H1 (cell line): ENCODE data around the gene THADA. TPM values are rescaled to one million over a fixed set of nuclear protein-coding genes. Genes with fewer than 3 reads are reported as not detected.

Experiments
- CHD7 ChIP-seq: fragments of 300-600 bp; sonication (generic); IDR thresholded peaks from 2 replicates; pipeline ENCODE4 v1.7.1; 2012; ENCODE audit warnings: low read length, moderate library complexity, mild to moderate bottlenecking, inconsistent platforms; ENCODE audit not compliant: insufficient replicate concordance
- HDAC6 ChIP-seq: IDR thresholded peaks from one replicate; pipeline ENCODE4 v1.7.1; 2012; ENCODE audit warnings: low read depth, mild to moderate bottlenecking, inconsistent platforms, low read length, moderate library complexity
- NANOG ChIP-seq: IDR thresholded peaks from 2 replicates; pipeline ENCODE4 v1.6.1; 2011; ENCODE audit warnings: low read length, low read depth, mild to moderate bottlenecking, inconsistent platforms; ENCODE audit not compliant: insufficient read depth, poor library complexity, severe bottlenecking
- RNF2 ChIP-seq: fragments of 200-900, 300-1000 bp; sonication (generic); IDR thresholded peaks from 2 replicates; pipeline ENCODE4 v1.7.1; 2016; ENCODE audit warnings: borderline replicate concordance, low read depth, mild to moderate bottlenecking, antibody characterized with exemption, low read length; ENCODE audit not compliant: poor library complexity, severe bottlenecking; ENCODE audit errors: missing control alignments
- SP2 ChIP-seq: IDR thresholded peaks from 2 replicates; pipeline ENCODE4 v1.6.1; 2012; ENCODE audit warnings: mild to moderate bottlenecking, low read length, inconsistent platforms
- SUZ12 ChIP-seq: fragments of 200-600 bp; sonication (generic); IDR thresholded peaks from 2 replicates; pipeline ENCODE4 v1.6.1; 2012; ENCODE audit warnings: mild to moderate bottlenecking, inconsistent platforms, low read length, moderate library complexity, mixed read lengths
- polyA plus RNA-seq, 7 experiments: library from polyadenylated mRNA; depleted of rRNA in 3 of 7; stranded (reverse) in 5 of 7; unstranded in 2 of 7; fragments of >200 nt in 5 of 7; fragments of 200-250 nt in 2 of 7; gene quantifications; 1 replicate in 5 of 7; 2 replicates in 1 of 7; 4 replicates in 1 of 7; pipeline versions ENCODE4 v1.2.1 to v1.2.3, GENCODE V29; 2011 to 2013; ENCODE audit warnings: missing spikeins in 2 of 7, mixed read lengths in 2 of 7
- total RNA-seq: library from RNA; stranded (reverse); fragmentation: NEBNext Ultra II Directional; extraction: Animal tissue kit (Norgen Biotek cat#: 25700); gene quantifications from 2 replicates; pipeline ENCODE4 v1.2.1, GENCODE V29; 2021

The THADA gene
- total and polyA plus RNA-seq, 2 of the 8 experiments (the other 6 are each of a cell fraction or from before 2014, with no cell fraction given): 22.4 to 26.8 TPM

DNA sequence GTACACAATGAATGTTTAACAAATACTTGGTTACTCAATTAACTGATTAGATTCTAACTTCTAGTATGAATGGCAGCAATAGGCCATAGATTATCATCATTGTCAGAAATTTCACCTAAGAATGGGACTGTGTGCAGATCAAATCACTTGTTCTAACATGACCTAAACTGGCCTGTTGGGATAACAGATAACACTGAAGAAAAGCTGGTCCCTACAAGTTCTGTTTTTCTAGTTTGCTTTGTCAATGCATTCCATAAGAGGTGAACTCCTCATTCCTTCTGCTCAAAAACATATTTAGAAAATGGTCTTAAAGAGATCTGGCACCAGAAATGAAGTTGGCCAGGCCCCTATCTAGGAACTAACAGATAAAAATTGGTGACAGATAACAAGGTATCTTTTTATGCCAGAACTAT lies 175.4 kb downstream of the THADA start (continued):
- no peak for TF ChIP-seq CHD7
- TF ChIP-seq SUZ12: no peak
- no peak for TF ChIP-seq NANOG
- no peak for TF ChIP-seq HDAC6
- no peak for TF ChIP-seq RNF2
- no peak for TF ChIP-seq SP2
